GM12878 (cell line): ENCODE measurements around the gene CRMP1. TPM values are rescaled to one million over a fixed set of nuclear protein-coding genes. Genes with fewer than 3 reads are reported as not detected.

Experiments used
- ATAC-seq: fragments of 200-7000 bp; cut with Tn5 transposase; 3 replicates; pipeline ENCODE4 v1.9.1; 2020; ENCODE audit warnings: mild to moderate bottlenecking, moderate library complexity
- BruUV-seq: library from RNA; stranded (reverse); fragments of 400-500 nt; replicated peaks from 2 replicates; lab custom pipeline; 2021; lab: Mats Ljungman, UMichigan
- CTCF ChIA-PET: fragments of 300-600 bp; sonication (Branson Sonifier 250); formaldehyde crosslinking; extraction: SDS; loops from one replicate; lab custom pipeline; 2021; ENCODE audit warnings: inconsistent platforms; lab: Yijun Ruan, JAX
- POLR2A ChIA-PET: fragments of 350-600 bp; formaldehyde crosslinking; extraction: SDS; loops from one replicate; lab custom pipeline; 2021; ENCODE audit warnings: inconsistent platforms; lab: Charles Lee
- RAD21 ChIA-PET: fragments of 300-600 bp; sonication (Branson Sonifier 250); formaldehyde crosslinking; loops from one replicate; lab custom pipeline; 2023; ENCODE audit warnings: antibody characterized with exemption; ENCODE audit not compliant: unreplicated experiment; lab: Charles Lee
- SMC1A ChIA-PET: fragments of 300-600 bp; sonication (Branson Sonifier 250); formaldehyde crosslinking; loops from one replicate; lab custom pipeline; 2023; ENCODE audit not compliant: unreplicated experiment, uncharacterized antibody; lab: Charles Lee
- DNase-seq: peaks from one replicate; pipeline ENCODE4 v3.0.0-alpha.2; 2011; ENCODE audit warnings: low read depth, low spot score
- FAIRE-seq: peaks from 3 replicates; lab custom pipeline; 2011; peaks lifted over from hg19 to GRCh38; lab: Jason Lieb, UNC
- H2AFZ ChIP-seq: 2 replicates; pipeline ENCODE4 v1.6.0; 2011; ENCODE audit warnings: low read depth, low read length, control low read depth; ENCODE audit not compliant: control insufficient read depth
- H3K27ac ChIP-seq: 2 replicates; pipeline ENCODE4 v1.5.1; 2011; ENCODE audit warnings: control low read depth; ENCODE audit not compliant: control insufficient read depth, insufficient read depth
- H3K27me3 ChIP-seq, 2 experiments: replicated peaks in 1 of 2; 2 replicates each; pipeline versions ENCODE4 v1.6.0 to v1.6.1; 2011; ENCODE audit warnings: low read length in 1 of 2; ENCODE audit not compliant: control insufficient read depth in 2 of 2, insufficient read depth in 2 of 2
- H3K36me3 ChIP-seq, 2 experiments: 2 replicates each; pipeline ENCODE4 v1.5.1; 2011; ENCODE audit warnings: low read length in 1 of 2; ENCODE audit not compliant: control insufficient read depth in 2 of 2, insufficient read depth in 2 of 2
- H3K4me1 ChIP-seq: 2 replicates; pipeline ENCODE4 v1.6.1; 2011; ENCODE audit warnings: mild to moderate bottlenecking, low read length, moderate library complexity, mixed read lengths; ENCODE audit not compliant: control insufficient read depth, insufficient read depth
- H3K4me2 ChIP-seq: 2 replicates; pipeline ENCODE4 v1.6.0; 2011; ENCODE audit warnings: control low read depth; ENCODE audit not compliant: control insufficient read depth, insufficient read depth
- H3K4me3 ChIP-seq: fragments of 200-600 bp; sonication (generic); 2 replicates; pipeline ENCODE4 v1.5.1; 2016
- H3K79me2 ChIP-seq: 2 replicates; pipeline ENCODE4 v1.6.0; 2011; ENCODE audit warnings: low read length; ENCODE audit not compliant: control insufficient read depth, insufficient read depth
- H3K9ac ChIP-seq: 2 replicates; pipeline ENCODE4 v1.8.0; 2011; ENCODE audit warnings: low read length, control low read depth, mixed read lengths; ENCODE audit not compliant: control insufficient read depth, insufficient read depth
- H3K9me3 ChIP-seq: replicated peaks from 3 replicates; pipeline ENCODE4 v1.5.1; 2011; ENCODE audit warnings: mild to moderate bottlenecking, low read length; ENCODE audit not compliant: control insufficient read depth, insufficient read depth
- H4K20me1 ChIP-seq: 2 replicates; pipeline ENCODE4 v1.6.0; 2011; ENCODE audit not compliant: control insufficient read depth, insufficient read depth
- ATF7 ChIP-seq: fragments of 450-650 bp; IDR thresholded peaks from 2 replicates; pipeline ENCODE4 v1.6.1; 2016; ENCODE audit warnings: low read depth, mild to moderate bottlenecking
- CHD1 ChIP-seq: IDR thresholded peaks from 2 replicates; pipeline ENCODE4 v1.6.1; 2012; ENCODE audit warnings: low read depth, low read length, improper control_type of control experiment
- EZH2 ChIP-seq: IDR thresholded peaks from 2 replicates; pipeline ENCODE4 v1.6.1; 2012; ENCODE audit warnings: low read depth, mild to moderate bottlenecking, control low read depth, inconsistent platforms, low read length, borderline replicate concordance; ENCODE audit not compliant: control insufficient read depth
- PAX8 ChIP-seq: fragments of 450-650 bp; IDR thresholded peaks from 2 replicates; pipeline ENCODE4 v1.6.1; 2017; ENCODE audit warnings: mild to moderate bottlenecking, moderate library complexity
- REST ChIP-seq: IDR thresholded peaks from 2 replicates; pipeline ENCODE4 v1.6.1; 2012; ENCODE audit warnings: mild to moderate bottlenecking, low read depth, low read length
- SKIL ChIP-seq: fragments of 450-650 bp; IDR thresholded peaks from 2 replicates; pipeline ENCODE4 v1.6.1; 2017; ENCODE audit warnings: mild to moderate bottlenecking, low read depth, inconsistent platforms; ENCODE audit not compliant: poor library complexity, severe bottlenecking
- SP1 ChIP-seq: IDR thresholded peaks from one replicate; pipeline ENCODE4 v1.6.1; 2011; ENCODE audit warnings: low read depth, low read length
- SPI1 ChIP-seq: IDR thresholded peaks from 2 replicates; pipeline ENCODE4 v1.6.1; 2011; ENCODE audit warnings: low read depth, mild to moderate bottlenecking, low read length, moderate library complexity, borderline replicate concordance; ENCODE audit not compliant: insufficient read depth
- SREBF2 ChIP-seq: IDR thresholded peaks from 2 replicates; pipeline ENCODE4 v1.6.1; 2012; ENCODE audit warnings: mild to moderate bottlenecking, low read length
- TARDBP ChIP-seq: IDR thresholded peaks from 2 replicates; pipeline ENCODE4 v1.6.1; 2016; ENCODE audit warnings: borderline replicate concordance
- TCF3 ChIP-seq: IDR thresholded peaks from 2 replicates; pipeline ENCODE4 v1.6.1; 2012; ENCODE audit warnings: low read depth, mild to moderate bottlenecking, low read length, borderline replicate concordance; ENCODE audit not compliant: insufficient read depth
- WGBS: methylation state at CpG from one replicate; pipeline ENCODE4 v1.1.6; 2016; ENCODE audit warnings: low lambda C conversion rate; ENCODE audit not compliant: insufficient replicate concordance, insufficient coverage; ENCODE audit errors: missing lambda C conversion rate; 5-methylcytosine and 5-hydroxymethylcytosine counted together
- in situ Hi-C: fragments of 300-500 bp; cut with MboI; formaldehyde crosslinking; loops from 9 replicates; pipeline ENCODE4 v1.14.3; 2018; ENCODE audit warnings: mixed read lengths
- intact Hi-C: fragments of 100-400 bp; cut with micrococcal nuclease; formaldehyde crosslinking; loops from one replicate; pipeline ENCODE4 v1.14.2; 2022; ENCODE audit not compliant: unreplicated experiment
- polyA plus RNA-seq, 11 experiments: library from polyadenylated mRNA; depleted of rRNA in 4 of 11; unstranded in 6 of 11; stranded (reverse) in 5 of 11; fragments of >200 nt; fragmentation: Nextera tagmentation in 4 of 11; fragmentation: Illumina TruSeq in 1 of 11; extraction: Ambion mirVana in 4 of 11; extraction: Trizol in 1 of 11; gene quantifications; 1 replicate in 1 of 11; 2 replicates in 10 of 11; pipeline versions ENCODE4 v1.2.1 to v1.2.3, GENCODE V29; 2011 to 2016; ENCODE audit warnings: inconsistent platforms in 2 of 11, missing spikeins in 2 of 11, low read depth in 1 of 11
- total RNA-seq, 4 experiments: library from RNA; depleted of rRNA in 3 of 4; stranded (reverse); fragments of >200 nt in 3 of 4; fragmentation: Illumina TruSeq in 1 of 4; extraction: Trizol in 1 of 4; gene quantifications; 2 replicates each; pipeline versions ENCODE4 v1.2.1 to v1.2.3, GENCODE V29; 2013 to 2021
- TF ChIP-seq, protein P1 (sequence below): fragments of 450-650 bp; IDR thresholded peaks from 2 replicates; pipeline ENCODE4 v1.6.1; 2017; ENCODE audit warnings: mild to moderate bottlenecking
- TF ChIP-seq, protein P2 (sequence below): fragments of 450-650 bp; IDR thresholded peaks from 2 replicates; pipeline ENCODE4 v1.6.1; 2017; ENCODE audit warnings: antibody characterized with exemption, mild to moderate bottlenecking, moderate library complexity

Gene CRMP1
- total and polyA plus RNA-seq, 10 of the 15 experiments (the other 5 are each of a cell fraction or from before 2014, with no cell fraction given): 0.03 to 1.4 (median 0.12) TPM; not detected in 2

DNA sequence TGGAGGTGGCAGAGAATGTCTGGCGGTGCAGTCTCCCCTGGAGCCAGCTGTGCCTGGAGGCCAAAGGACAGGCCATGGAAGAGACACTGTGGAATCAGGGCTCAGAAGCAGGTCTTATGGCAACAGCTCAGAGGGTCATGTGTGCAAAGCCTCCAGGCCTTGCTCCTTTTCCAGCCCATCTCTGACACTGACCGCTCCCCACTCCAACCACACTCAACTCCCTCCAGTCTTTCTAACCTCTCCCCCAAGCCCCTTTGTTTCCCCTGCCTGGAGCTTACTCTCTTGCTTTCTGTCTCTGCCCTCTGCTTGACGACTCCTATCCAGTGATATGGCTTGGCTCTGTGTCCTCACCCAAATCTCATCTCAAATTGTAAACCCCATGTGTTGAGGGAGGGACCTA is 34.2 kb upstream of the CRMP1 start (continued):
- TF ChIP-seq REST (no peak), SPI1 (no peak), SP1 (no peak)
- TF ChIP-seq, protein P1, sequence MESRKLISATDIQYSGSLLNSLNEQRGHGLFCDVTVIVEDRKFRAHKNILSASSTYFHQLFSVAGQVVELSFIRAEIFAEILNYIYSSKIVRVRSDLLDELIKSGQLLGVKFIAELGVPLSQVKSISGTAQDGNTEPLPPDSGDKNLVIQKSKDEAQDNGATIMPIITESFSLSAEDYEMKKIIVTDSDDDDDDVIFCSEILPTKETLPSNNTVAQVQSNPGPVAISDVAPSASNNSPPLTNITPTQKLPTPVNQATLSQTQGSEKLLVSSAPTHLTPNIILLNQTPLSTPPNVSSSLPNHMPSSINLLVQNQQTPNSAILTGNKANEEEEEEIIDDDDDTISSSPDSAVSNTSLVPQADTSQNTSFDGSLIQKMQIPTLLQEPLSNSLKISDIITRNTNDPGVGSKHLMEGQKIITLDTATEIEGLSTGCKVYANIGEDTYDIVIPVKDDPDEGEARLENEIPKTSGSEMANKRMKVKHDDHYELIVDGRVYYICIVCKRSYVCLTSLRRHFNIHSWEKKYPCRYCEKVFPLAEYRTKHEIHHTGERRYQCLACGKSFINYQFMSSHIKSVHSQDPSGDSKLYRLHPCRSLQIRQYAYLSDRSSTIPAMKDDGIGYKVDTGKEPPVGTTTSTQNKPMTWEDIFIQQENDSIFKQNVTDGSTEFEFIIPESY: no peak
- TF ChIP-seq, all 136 proteins: peak for 0

DNA sequence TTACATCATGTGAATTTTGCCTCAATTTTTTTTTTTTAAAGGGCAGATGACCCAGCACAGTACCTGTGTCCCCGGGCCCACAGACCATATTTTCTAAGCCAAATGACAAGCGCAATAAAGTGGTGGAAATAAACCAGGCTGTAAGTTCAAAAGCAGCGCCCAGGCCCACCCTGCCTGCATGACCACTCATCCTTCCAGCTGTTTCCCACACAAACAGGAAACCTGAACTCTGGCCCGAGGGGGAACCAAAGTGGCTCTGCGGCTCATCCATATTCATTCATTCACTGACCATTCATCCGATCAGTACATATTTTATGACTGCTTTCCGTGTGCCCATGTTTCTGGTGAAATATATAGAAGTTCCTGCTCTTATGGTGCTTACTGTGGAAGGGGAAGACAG is 33.7 kb upstream of the CRMP1 start:
- Histone ChIP-seq H3K36me3 (no peaks in the 10 kb centered on the region), H3K4me1 (no peaks in the 10 kb centered on the region), H3K4me3 (no peak overlapping the region), H3K79me2 (no peaks in the 10 kb centered on the region), H3K9me3 (no peaks in the 10 kb centered on the region), H3K27me3 (peaks cover 4 to 5% of the 10 kb centered on the region in 2 experiments; a peak in 3 of 4 replicates), H3K27ac (no peak overlapping the region), H3K9ac (no peak overlapping the region), H3K4me2 (no peak overlapping the region), H4K20me1 (no peaks in the 10 kb centered on the region), H2AFZ (no peak overlapping the region)
- ATAC-seq (no peak), DNase-seq (no peak), FAIRE-seq (no peak)
- RAD21 ChIA-PET: no interaction called here
- POLR2A ChIA-PET: no interaction called here
- in situ Hi-C loops: no loop called here
- CTCF ChIA-PET: no interaction called here
- 17% methylated on average over 7 of the region's 7 CpGs for WGBS
- no TSS peak for BruUV-seq
- SMC1A ChIA-PET: no interaction called here
- intact Hi-C loops: no loop called here
- TF ChIP-seq TARDBP (no peak), SKIL (no peak), PAX8 (no peak), TCF3 (no peak), CHD1 (no peak), SREBF2 (no peak), ATF7 (no peak), EZH2 (no peak)
- TF ChIP-seq, protein P2, sequence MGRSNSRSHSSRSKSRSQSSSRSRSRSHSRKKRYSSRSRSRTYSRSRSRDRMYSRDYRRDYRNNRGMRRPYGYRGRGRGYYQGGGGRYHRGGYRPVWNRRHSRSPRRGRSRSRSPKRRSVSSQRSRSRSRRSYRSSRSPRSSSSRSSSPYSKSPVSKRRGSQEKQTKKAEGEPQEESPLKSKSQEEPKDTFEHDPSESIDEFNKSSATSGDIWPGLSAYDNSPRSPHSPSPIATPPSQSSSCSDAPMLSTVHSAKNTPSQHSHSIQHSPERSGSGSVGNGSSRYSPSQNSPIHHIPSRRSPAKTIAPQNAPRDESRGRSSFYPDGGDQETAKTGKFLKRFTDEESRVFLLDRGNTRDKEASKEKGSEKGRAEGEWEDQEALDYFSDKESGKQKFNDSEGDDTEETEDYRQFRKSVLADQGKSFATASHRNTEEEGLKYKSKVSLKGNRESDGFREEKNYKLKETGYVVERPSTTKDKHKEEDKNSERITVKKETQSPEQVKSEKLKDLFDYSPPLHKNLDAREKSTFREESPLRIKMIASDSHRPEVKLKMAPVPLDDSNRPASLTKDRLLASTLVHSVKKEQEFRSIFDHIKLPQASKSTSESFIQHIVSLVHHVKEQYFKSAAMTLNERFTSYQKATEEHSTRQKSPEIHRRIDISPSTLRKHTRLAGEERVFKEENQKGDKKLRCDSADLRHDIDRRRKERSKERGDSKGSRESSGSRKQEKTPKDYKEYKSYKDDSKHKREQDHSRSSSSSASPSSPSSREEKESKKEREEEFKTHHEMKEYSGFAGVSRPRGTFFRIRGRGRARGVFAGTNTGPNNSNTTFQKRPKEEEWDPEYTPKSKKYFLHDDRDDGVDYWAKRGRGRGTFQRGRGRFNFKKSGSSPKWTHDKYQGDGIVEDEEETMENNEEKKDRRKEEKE: no peak
